Spleen (tissue), 7 donors: ENCODE data around the gene MYO1D.
"Not testable (repeated sequence)": the region's sequence is repeated elsewhere in the genome, so short reads cannot be mapped to it uniquely, and the experiment has no call there.

Source experiments
- POLR2AphosphoS5 ChIP-seq, 3 donors: sonication (generic); formaldehyde crosslinking; IDR thresholded peaks; one replicate each; pipeline ENCODE4 v1.5.1; 2017; ENCODE audit warnings: antibody characterized with exemption in 3 of 3
- TF ChIP-seq, protein P1 (sequence below), 11 experiments: fragments of 200-600 bp in 7 of 11; fragments of 450-650 bp in 4 of 11; sonication (generic) in 4 of 11; IDR thresholded peaks in 8 of 11; conservative IDR thresholded peaks in 3 of 11; 1 replicate in 7 of 11; 2 replicates in 4 of 11; pipeline versions ENCODE4 v1.4.0 to v1.8.0; 2016 to 2021; ENCODE audit warnings: antibody characterized with exemption in 11 of 11, inconsistent platforms in 4 of 11, mild to moderate bottlenecking in 1 of 11
- donor health status: DM: no; HTN: no; CAD: no; lungs with moderate emphysema.
- donor health status: DM: no; HTN: no; CAD: no.
- donor health status: DM: no; HTN: no; CAD: no.

DNA sequence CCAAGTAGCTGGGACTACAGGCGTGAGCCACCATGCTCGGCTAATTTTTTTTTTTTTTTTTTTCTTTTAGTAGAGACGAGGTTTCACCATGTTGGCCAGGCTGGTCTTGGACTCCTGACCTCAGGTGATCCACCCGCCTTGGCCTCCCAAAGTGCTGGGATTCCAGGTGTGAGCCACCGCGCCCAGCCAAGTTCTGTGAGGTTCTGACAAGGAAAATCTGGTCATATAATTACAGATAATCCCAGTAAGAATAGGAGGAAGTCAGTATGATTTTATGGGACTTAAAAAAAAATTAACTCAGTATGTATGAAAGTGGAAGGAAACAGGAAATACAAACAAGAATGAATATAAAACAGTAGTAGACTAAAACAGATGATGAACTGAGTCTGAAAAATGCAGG, 426.5 kb downstream of the MYO1D start:
- not testable (repeated sequence) for TF ChIP-seq POLR2AphosphoS5 (IDR thresholded peaks at IDR 0.05)
- TF ChIP-seq, protein P1, sequence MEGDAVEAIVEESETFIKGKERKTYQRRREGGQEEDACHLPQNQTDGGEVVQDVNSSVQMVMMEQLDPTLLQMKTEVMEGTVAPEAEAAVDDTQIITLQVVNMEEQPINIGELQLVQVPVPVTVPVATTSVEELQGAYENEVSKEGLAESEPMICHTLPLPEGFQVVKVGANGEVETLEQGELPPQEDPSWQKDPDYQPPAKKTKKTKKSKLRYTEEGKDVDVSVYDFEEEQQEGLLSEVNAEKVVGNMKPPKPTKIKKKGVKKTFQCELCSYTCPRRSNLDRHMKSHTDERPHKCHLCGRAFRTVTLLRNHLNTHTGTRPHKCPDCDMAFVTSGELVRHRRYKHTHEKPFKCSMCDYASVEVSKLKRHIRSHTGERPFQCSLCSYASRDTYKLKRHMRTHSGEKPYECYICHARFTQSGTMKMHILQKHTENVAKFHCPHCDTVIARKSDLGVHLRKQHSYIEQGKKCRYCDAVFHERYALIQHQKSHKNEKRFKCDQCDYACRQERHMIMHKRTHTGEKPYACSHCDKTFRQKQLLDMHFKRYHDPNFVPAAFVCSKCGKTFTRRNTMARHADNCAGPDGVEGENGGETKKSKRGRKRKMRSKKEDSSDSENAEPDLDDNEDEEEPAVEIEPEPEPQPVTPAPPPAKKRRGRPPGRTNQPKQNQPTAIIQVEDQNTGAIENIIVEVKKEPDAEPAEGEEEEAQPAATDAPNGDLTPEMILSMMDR (IDR thresholded peaks at IDR 0.05 in 8 of 11, conservative IDR thresholded peaks at IDR 0.05 in 3 of 11), result not testable (repeated sequence)
